ENCODE results near the gene EBF3. TPM values are rescaled to one million over a fixed set of nuclear protein-coding genes. Genes with fewer than 3 reads are reported as not detected.

The EBF3 gene
- total RNA-seq, 1 experiment from 2014 or later: 56.2 TPM

GRCh38 chr10:129808092-129808983 is 155.7 kb downstream of the EBF3 start:
- no TSS peak for BruUV-seq (replicated peaks)
- Histone ChIP-seq H3K36me3 (ENCODE audit: insufficient read depth, low read length, poor library complexity, severe bottlenecking) (no peaks in the 10 kb centered on the region), H3K4me3 (ENCODE audit: low read depth, low read length, poor library complexity, severe bottlenecking) (no peak overlapping the region), H3K9me3 (ENCODE audit: low read depth, low read length, poor library complexity, severe bottlenecking) (peaks cover 8% of the 10 kb centered on the region), H3K4me1 (ENCODE audit: insufficient read depth, low read length, poor library complexity, severe bottlenecking) (no peaks in the 10 kb centered on the region), H3K27ac (ENCODE audit: low read depth, low read length, poor library complexity, severe bottlenecking) (no peak overlapping the region), H3K27me3 (replicated peaks; ENCODE audit: insufficient read depth, low read depth, low read length, poor library complexity) (no peaks in the 10 kb centered on the region)
- intact Hi-C loops (cut with micrococcal nuclease; ENCODE audit: unreplicated experiment): no loop called here
- DNase-seq (ENCODE audit: low spot score): peak; percentile 12
- CTCF ChIA-PET: no interaction called here
- no peak for TF ChIP-seq EZH2 (IDR thresholded peaks at IDR 0.05; ENCODE audit: borderline replicate concordance, low read depth, low read length, poor library complexity, severe bottlenecking)
- POLR2A ChIA-PET (ENCODE audit: low non-redundant PET): no interaction called here

DNA sequence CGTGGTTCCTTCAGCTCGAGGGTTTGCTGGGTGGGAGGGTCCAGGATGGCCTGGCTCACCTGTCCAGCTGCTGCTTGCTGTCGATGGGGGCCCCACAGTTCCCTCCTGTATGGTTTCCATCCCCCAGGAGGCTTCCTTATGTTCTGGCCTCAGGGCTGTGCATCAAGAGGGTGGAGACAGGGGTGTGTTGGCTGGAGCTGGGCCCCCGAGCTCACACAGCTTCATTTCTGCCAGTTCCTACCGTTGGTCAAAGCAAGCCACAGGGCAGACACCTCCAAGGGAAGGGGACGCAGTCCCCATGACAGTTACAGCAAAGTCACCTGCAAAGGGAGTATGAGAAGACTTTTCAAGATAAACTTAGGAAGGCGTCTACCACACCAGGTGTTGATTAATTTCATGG is 156.9 kb downstream of the EBF3 start:
- H3K27ac ChIP-seq (ENCODE audit: low read depth, low read length, poor library complexity, severe bottlenecking): no peak overlapping the region
- H3K4me1 ChIP-seq (ENCODE audit: insufficient read depth, low read length, poor library complexity, severe bottlenecking): no peaks in the 10 kb centered on the region
- no peak overlapping the region for H3K4me3 ChIP-seq (ENCODE audit: low read depth, low read length, poor library complexity, severe bottlenecking)
- intact Hi-C loops (cut with micrococcal nuclease; ENCODE audit: unreplicated experiment): no loop called here
- H3K36me3 ChIP-seq (ENCODE audit: insufficient read depth, low read length, poor library complexity, severe bottlenecking): no peaks in the 10 kb centered on the region
- TF ChIP-seq, protein P1, sequence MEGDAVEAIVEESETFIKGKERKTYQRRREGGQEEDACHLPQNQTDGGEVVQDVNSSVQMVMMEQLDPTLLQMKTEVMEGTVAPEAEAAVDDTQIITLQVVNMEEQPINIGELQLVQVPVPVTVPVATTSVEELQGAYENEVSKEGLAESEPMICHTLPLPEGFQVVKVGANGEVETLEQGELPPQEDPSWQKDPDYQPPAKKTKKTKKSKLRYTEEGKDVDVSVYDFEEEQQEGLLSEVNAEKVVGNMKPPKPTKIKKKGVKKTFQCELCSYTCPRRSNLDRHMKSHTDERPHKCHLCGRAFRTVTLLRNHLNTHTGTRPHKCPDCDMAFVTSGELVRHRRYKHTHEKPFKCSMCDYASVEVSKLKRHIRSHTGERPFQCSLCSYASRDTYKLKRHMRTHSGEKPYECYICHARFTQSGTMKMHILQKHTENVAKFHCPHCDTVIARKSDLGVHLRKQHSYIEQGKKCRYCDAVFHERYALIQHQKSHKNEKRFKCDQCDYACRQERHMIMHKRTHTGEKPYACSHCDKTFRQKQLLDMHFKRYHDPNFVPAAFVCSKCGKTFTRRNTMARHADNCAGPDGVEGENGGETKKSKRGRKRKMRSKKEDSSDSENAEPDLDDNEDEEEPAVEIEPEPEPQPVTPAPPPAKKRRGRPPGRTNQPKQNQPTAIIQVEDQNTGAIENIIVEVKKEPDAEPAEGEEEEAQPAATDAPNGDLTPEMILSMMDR (conservative IDR thresholded peaks at IDR 0.05; ENCODE audit: low read depth, low read length): no peak
- TF ChIP-seq EZH2 (IDR thresholded peaks at IDR 0.05; ENCODE audit: borderline replicate concordance, low read depth, low read length, poor library complexity, severe bottlenecking): no peak
- H3K9me3 ChIP-seq (ENCODE audit: low read depth, low read length, poor library complexity, severe bottlenecking): peaks cover 16% of the 10 kb centered on the region
- no peaks in the 10 kb centered on the region for H3K27me3 ChIP-seq (replicated peaks; ENCODE audit: insufficient read depth, low read depth, low read length, poor library complexity)
- ChIA-PET CTCF (no interaction called here), POLR2A (ENCODE audit: low non-redundant PET) (no interaction called here)
- BruUV-seq (replicated peaks): no TSS peak
- no peak for DNase-seq (ENCODE audit: low spot score)

DNA sequence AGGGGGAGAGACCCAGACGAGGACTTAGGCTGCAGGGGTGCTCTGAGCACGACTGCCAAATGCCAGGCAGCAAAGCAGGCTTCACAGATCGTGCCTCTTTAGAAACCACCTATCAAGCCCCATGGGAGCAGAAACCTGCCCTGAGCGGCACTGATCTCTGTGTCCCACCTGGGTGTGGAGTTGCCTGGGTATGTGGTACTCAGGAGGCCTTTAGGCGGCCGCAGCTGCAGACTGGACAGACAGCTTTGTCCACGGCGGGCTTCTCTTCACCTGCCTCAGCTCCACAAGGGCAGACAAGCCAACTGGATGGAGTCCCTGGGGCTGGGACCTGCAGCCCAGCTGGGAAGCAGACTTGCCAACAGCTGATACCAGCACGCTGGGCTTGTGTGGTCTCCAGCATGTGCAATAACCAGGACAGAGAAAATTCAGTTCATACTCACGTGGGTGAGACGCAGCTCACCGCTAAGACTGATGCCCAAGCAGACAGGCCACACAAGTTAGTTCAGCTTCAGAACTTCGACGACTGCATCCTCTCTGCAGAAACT is 163.2 kb downstream of the EBF3 start:
- POLR2A ChIA-PET (ENCODE audit: low non-redundant PET): interaction anchor here (0.7 kb wide), 1 partner anchor 31 kb away, joined by 4 read pairs; no protein-coding TSS in a partner anchor
- Histone ChIP-seq H3K36me3 (ENCODE audit: insufficient read depth, low read length, poor library complexity, severe bottlenecking) (no peaks in the 10 kb centered on the region), H3K4me3 (ENCODE audit: low read depth, low read length, poor library complexity, severe bottlenecking) (no peak overlapping the region), H3K4me1 (ENCODE audit: insufficient read depth, low read length, poor library complexity, severe bottlenecking) (no peaks in the 10 kb centered on the region), H3K27me3 (replicated peaks; ENCODE audit: insufficient read depth, low read depth, low read length, poor library complexity) (peaks cover 3% of the 10 kb centered on the region), H3K27ac (ENCODE audit: low read depth, low read length, poor library complexity, severe bottlenecking) (no peak overlapping the region), H3K9me3 (ENCODE audit: low read depth, low read length, poor library complexity, severe bottlenecking) (peaks cover 16% of the 10 kb centered on the region)
- TF ChIP-seq, protein P1 (conservative IDR thresholded peaks at IDR 0.05; ENCODE audit: low read depth, low read length): no peak
- TF ChIP-seq EZH2 (IDR thresholded peaks at IDR 0.05; ENCODE audit: borderline replicate concordance, low read depth, low read length, poor library complexity, severe bottlenecking): no peak
- DNase-seq (ENCODE audit: low spot score): no peak
- intact Hi-C loops (cut with micrococcal nuclease; ENCODE audit: unreplicated experiment): no loop called here
- BruUV-seq (replicated peaks): no TSS peak
- CTCF ChIA-PET: no interaction called here

Measured in A673 (cell line).